Fibroblast of mammary gland (primary cell): ENCODE data around the gene PTPN4.
"Not testable (repeated sequence)": the region's sequence is repeated elsewhere in the genome, so short reads cannot be mapped to it uniquely, and the experiment has no call there.

ENCODE experiments used
- DNase-seq: peaks from one replicate; pipeline ENCODE4 v3.0.0-alpha.2; 2010; ENCODE audit warnings: low read depth
- H3K4me3 ChIP-seq: 2 replicates; pipeline ENCODE4 v1.5.1; 2011; ENCODE audit warnings: low read depth, mild to moderate bottlenecking, low read length, moderate library complexity; ENCODE audit not compliant: control insufficient read depth
- TF ChIP-seq, protein P1 (sequence below): conservative IDR thresholded peaks from 2 replicates; pipeline ENCODE4 v1.5.1; 2011; ENCODE audit warnings: low read depth, low read length, inconsistent platforms; ENCODE audit not compliant: control insufficient read depth, insufficient read depth

PTPN4 gene

DNA sequence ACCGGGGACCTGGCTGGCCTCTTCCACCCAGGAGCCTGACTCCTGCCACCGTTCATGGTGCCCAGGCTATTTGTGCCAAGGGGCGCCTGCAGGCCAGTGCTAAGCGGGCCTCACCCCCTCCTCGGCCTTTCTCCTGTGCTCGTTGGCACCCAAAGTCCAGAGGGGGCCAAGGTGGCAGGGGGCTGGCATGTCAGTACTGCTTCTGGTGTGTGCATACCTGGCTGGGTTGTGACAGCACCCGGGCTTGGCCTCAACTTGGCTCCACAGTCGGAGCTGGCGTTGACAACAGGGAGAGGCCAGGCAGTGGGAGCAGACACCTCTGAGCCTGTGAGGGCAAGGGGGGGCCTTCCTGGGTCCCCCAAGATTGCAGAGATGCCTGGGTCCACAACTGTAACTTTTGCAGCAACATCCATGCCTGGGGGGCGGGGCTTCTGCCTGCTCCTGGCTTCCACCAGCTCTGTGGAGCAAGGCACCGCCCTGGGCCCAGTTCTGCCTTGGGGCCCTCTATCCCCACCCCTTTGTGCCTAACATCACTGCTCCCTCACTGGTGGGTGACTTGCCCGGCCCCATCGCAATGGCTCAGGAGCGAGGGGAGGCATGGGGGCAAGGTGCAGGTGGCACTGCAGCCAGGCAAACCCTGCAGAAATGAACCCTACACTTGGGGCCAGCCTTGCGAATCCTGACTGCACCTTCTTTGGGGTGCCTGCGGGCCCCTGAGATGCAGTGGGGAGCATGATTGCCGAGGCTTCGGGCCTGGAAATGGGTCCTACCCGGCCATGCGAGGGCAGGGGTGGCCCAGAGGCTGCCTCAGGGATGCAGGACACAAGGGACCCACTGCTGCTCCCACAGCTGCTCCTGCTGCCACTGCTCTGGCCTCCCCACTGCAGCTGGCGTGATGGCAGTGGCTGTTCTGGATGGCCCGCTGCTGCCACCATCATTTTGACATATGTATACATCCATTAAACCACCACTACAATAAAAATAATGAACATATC is 35.9 kb downstream of the PTPN4 start:
- H3K4me3 ChIP-seq = no peak overlapping the region
- TF ChIP-seq, protein P1, sequence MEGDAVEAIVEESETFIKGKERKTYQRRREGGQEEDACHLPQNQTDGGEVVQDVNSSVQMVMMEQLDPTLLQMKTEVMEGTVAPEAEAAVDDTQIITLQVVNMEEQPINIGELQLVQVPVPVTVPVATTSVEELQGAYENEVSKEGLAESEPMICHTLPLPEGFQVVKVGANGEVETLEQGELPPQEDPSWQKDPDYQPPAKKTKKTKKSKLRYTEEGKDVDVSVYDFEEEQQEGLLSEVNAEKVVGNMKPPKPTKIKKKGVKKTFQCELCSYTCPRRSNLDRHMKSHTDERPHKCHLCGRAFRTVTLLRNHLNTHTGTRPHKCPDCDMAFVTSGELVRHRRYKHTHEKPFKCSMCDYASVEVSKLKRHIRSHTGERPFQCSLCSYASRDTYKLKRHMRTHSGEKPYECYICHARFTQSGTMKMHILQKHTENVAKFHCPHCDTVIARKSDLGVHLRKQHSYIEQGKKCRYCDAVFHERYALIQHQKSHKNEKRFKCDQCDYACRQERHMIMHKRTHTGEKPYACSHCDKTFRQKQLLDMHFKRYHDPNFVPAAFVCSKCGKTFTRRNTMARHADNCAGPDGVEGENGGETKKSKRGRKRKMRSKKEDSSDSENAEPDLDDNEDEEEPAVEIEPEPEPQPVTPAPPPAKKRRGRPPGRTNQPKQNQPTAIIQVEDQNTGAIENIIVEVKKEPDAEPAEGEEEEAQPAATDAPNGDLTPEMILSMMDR = no peak
- DNase-seq = no peak

- TF ChIP-seq, protein P1 = no peak
- no peak for DNase-seq
- no peak overlapping the region for H3K4me3 ChIP-seq
Observed at GRCh38 chr2:119800376-119800902, 40.7 kb downstream of the PTPN4 start.

DNA sequence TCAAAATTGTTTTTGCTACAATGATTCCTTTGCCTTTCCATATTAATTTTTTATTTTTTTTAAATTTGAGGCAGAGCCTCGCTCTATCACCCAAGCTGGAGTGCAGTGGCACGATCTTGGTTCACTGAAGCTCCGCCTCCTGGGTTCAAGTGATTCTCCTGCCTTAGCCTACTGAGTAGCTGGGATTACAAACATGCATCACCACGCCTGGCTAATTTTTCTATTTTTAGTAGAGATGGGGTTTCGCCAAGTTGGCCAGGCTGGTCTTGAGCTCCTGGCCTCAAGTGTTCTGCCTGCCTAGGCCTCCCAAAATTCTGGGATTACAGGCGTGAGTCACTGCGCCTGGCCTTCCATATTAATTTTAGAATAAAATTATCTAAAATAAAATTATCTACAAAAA is 41.3 kb downstream of the PTPN4 start:
- H3K4me3 ChIP-seq = no peak overlapping the region
- no peak for DNase-seq
- TF ChIP-seq, protein P1 = no peak

DNA sequence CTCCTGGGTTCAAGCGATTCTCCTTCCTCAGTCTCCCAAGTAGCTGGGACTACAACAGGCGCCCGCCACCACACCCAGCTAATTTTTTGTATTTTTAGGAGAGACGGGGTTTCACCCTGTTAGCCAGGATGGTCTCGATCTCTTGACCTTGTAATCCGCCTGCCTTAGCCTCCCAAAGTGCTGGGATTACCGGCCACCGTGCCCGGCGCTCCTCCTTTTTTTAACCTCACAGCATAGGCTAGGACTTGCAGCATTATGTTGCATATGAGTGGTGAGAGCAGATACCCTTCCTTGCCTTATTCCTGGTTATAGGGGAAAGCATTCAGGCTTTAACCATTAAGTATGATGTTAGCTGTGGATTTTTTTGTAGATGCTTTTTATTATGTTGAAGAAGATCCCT is 42.3 kb downstream of the PTPN4 start:
- not testable (repeated sequence) for H3K4me3 ChIP-seq, DNase-seq

GRCh38 chr2:119803101-119803500 is 43.4 kb downstream of the PTPN4 start:
- H3K4me3 ChIP-seq = no peak overlapping the region
- TF ChIP-seq, protein P1 = no peak
- DNase-seq = no peak

GRCh38 chr2:119804409-119804808 is 44.7 kb downstream of the PTPN4 start:
- H3K4me3 ChIP-seq, DNase-seq: not testable (repeated sequence)

GRCh38 chr2:119808516-119809147 is 48.9 kb downstream of the PTPN4 start:
- peak; percentile 24 for DNase-seq
- TF ChIP-seq, protein P1 = no peak
- no peak overlapping the region for H3K4me3 ChIP-seq
